Measurements from ENCODE around the gene SLC16A12.

DNA sequence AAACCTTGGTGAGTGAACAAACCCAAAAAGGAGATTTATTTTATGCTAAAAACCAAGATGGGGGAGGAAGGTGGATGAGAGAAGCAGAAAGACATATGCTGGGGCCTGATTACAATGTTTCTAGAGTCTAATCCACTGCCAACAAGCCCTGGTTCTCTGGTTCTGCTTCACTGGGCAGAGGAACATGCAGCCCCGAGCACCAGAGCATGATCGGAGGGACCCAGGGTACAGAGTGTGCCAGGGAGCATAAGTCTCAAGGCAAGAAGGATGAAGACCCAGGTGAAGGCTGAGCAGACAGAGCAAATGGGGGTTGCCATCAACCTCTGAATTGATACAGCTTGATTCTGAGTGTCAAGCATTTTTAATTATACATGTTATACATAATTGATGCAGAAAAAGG lies 30.7 kb downstream of the SLC16A12 start:
- TF ChIP-seq, protein P1, sequence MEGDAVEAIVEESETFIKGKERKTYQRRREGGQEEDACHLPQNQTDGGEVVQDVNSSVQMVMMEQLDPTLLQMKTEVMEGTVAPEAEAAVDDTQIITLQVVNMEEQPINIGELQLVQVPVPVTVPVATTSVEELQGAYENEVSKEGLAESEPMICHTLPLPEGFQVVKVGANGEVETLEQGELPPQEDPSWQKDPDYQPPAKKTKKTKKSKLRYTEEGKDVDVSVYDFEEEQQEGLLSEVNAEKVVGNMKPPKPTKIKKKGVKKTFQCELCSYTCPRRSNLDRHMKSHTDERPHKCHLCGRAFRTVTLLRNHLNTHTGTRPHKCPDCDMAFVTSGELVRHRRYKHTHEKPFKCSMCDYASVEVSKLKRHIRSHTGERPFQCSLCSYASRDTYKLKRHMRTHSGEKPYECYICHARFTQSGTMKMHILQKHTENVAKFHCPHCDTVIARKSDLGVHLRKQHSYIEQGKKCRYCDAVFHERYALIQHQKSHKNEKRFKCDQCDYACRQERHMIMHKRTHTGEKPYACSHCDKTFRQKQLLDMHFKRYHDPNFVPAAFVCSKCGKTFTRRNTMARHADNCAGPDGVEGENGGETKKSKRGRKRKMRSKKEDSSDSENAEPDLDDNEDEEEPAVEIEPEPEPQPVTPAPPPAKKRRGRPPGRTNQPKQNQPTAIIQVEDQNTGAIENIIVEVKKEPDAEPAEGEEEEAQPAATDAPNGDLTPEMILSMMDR (optimal IDR thresholded peaks at IDR 0.05 in 1 of 3, IDR thresholded peaks at IDR 0.05 in 1 of 3, conservative IDR thresholded peaks at IDR 0.05 in 1 of 3; ENCODE audit: extremely low read depth in 1 of 3, insufficient read depth in 2 of 3, low read length in 3 of 3), result no peak
- no peak for TF ChIP-seq EZH2 (IDR thresholded peaks at IDR 0.05; ENCODE audit: low read length)

Data from keratinocyte (primary cell).